ENCODE results near the gene RNF150.

DNA sequence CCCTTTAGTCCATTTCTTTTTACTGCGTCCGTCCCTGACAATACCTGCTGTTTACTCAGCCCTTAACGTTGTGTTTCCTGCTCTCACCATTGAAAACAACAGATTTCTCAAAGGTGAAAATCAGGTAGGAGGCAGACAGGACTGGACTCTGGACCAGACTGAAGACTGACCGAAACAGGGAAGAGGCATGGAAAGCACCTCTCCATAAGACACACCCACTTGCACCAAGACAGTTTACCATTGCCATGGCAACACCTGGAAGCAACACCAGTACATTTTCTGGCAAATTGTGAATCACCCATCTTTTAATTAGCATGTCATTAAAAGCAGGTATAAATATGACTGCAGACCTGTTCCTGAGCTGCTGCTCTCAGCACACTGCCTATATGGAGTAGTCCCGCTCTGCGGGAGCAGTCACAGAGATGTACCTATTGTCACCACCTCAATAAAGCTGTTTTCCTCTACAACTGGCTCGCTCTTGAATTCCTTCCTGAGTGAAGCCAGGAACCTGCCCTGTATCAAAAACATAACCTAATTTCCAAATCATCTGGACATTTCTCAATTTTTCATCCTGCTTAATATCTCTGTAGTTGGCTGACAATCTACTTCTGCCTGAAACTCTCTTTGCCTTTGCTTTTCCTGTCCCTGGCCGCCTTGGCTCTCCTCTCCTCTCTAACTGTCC lies 117.0 kb downstream of the RNF150 start:
- TF ChIP-seq, protein P1, sequence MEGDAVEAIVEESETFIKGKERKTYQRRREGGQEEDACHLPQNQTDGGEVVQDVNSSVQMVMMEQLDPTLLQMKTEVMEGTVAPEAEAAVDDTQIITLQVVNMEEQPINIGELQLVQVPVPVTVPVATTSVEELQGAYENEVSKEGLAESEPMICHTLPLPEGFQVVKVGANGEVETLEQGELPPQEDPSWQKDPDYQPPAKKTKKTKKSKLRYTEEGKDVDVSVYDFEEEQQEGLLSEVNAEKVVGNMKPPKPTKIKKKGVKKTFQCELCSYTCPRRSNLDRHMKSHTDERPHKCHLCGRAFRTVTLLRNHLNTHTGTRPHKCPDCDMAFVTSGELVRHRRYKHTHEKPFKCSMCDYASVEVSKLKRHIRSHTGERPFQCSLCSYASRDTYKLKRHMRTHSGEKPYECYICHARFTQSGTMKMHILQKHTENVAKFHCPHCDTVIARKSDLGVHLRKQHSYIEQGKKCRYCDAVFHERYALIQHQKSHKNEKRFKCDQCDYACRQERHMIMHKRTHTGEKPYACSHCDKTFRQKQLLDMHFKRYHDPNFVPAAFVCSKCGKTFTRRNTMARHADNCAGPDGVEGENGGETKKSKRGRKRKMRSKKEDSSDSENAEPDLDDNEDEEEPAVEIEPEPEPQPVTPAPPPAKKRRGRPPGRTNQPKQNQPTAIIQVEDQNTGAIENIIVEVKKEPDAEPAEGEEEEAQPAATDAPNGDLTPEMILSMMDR (conservative IDR thresholded peaks at IDR 0.05; ENCODE audit: low read length), result no peak
- no peak for TF ChIP-seq EZH2phosphoT487 (IDR thresholded peaks at IDR 0.05; ENCODE audit: borderline replicate concordance)
